Esophagus (tissue), 2 donors: ENCODE measurements around the gene SHTN1. TPM values are rescaled to one million over a fixed set of nuclear protein-coding genes. Genes with fewer than 3 reads are reported as not detected.

Experiments
- H3K27ac ChIP-seq, 2 donors: one replicate each; pipeline ENCODE4 v1.5.1; 2013; ENCODE audit warnings: low read depth in 2 of 2, mild to moderate bottlenecking in 2 of 2, inconsistent platforms in 1 of 2, low read length in 1 of 2, moderate library complexity in 1 of 2
- H3K27me3 ChIP-seq, 2 donors: one replicate each; pipeline ENCODE4 v1.6.1; 2013; ENCODE audit warnings: low read length in 2 of 2, control low read depth in 1 of 2, mild to moderate bottlenecking in 1 of 2; ENCODE audit not compliant: insufficient read depth in 2 of 2, control insufficient read depth in 1 of 2
- H3K36me3 ChIP-seq, 2 donors: one replicate each; pipeline ENCODE4 v1.6.1; 2013; ENCODE audit warnings: low read length in 1 of 2; ENCODE audit not compliant: control insufficient read depth in 2 of 2, insufficient read depth in 2 of 2
- H3K4me1 ChIP-seq, 2 donors: one replicate each; pipeline ENCODE4 v1.6.1; 2013; ENCODE audit warnings: low read length in 1 of 2; ENCODE audit not compliant: control insufficient read depth in 2 of 2, insufficient read depth in 2 of 2
- H3K4me3 ChIP-seq, 2 donors: one replicate each; pipeline ENCODE4 v1.5.1; 2013; ENCODE audit warnings: low read length in 2 of 2, mild to moderate bottlenecking in 2 of 2, low read depth in 1 of 2, moderate library complexity in 1 of 2
- H3K9me3 ChIP-seq, 2 donors: one replicate each; pipeline ENCODE4 v1.6.1; 2013; ENCODE audit warnings: mild to moderate bottlenecking in 2 of 2, low read depth in 1 of 2, low read length in 1 of 2, moderate library complexity in 1 of 2; ENCODE audit not compliant: control insufficient read depth in 2 of 2, insufficient read depth in 1 of 2
- WGBS, 2 donors: extraction: QIAGEN DNeasy Blood & Tissue Kit; methylation state at CpG; one replicate each; pipeline ENCODE4 v1.1.7; 2013; 5-methylcytosine and 5-hydroxymethylcytosine counted together
- polyA plus RNA-seq, 2 donors: library from polyadenylated mRNA; stranded (reverse); fragments of 200-250 nt; gene quantifications; one replicate each; pipeline ENCODE4 v1.2.3, GENCODE V29; 2013
- donor health status: healthy with polysubstance abuse.
- donor health status: Bipolar disorder and iron deficiency.

Gene SHTN1
- polyA plus RNA-seq, 2 donors: 6.1 to 6.5 TPM

GRCh38 chr10:117002206-117002605 lies 2.8 kb downstream of the SHTN1 start:
- H3K9me3 ChIP-seq: no peaks in the 10 kb centered on the region
- H3K4me3 ChIP-seq: no peak overlapping the region
- H3K36me3 ChIP-seq: no peaks in the 10 kb centered on the region
- H3K4me1 ChIP-seq: peaks cover 0 to 4% of the 10 kb centered on the region in 2 donors
- H3K27ac ChIP-seq: no peak overlapping the region
- no peaks in the 10 kb centered on the region for H3K27me3 ChIP-seq

- Histone ChIP-seq H3K4me3 (no peak overlapping the region), H3K27ac (no peak overlapping the region), H3K9me3 (no peaks in the 10 kb centered on the region), H3K4me1 (peaks cover 0 to 4% of the 10 kb centered on the region in 2 donors), H3K36me3 (no peaks in the 10 kb centered on the region), H3K27me3 (no peaks in the 10 kb centered on the region)
- 80 to 88% methylated on average over 2 of the region's 2 CpGs for WGBS, 2 donors
Observed at GRCh38 chr10:117001144-117001543, 3.8 kb downstream of the SHTN1 start.

GRCh38 chr10:117000580-117000979 lies 4.4 kb downstream of the SHTN1 start:
- H3K9me3 ChIP-seq: no peaks in the 10 kb centered on the region
- H3K27ac ChIP-seq: no peak overlapping the region
- H3K36me3 ChIP-seq: no peaks in the 10 kb centered on the region
- WGBS, 2 donors: 68 to 79% methylated on average over 2 of the region's 2 CpGs
- H3K4me1 ChIP-seq: peaks cover 0 to 4% of the 10 kb centered on the region in 2 donors
- no peak overlapping the region for H3K4me3 ChIP-seq
- H3K27me3 ChIP-seq: no peaks in the 10 kb centered on the region

- Histone ChIP-seq H3K4me3 (no peak overlapping the region), H3K27ac (no peak overlapping the region), H3K4me1 (no peaks in the 10 kb centered on the region), H3K9me3 (no peaks in the 10 kb centered on the region), H3K27me3 (no peaks in the 10 kb centered on the region), H3K36me3 (no peaks in the 10 kb centered on the region)
- 91 to 94% methylated on average over 4 of the region's 4 CpGs for WGBS, 2 donors
Observed at GRCh38 chr10:116998172-116998571, 6.8 kb downstream of the SHTN1 start.

GRCh38 chr10:116997015-116997414 lies 8.0 kb downstream of the SHTN1 start:
- H3K4me1 ChIP-seq: no peaks in the 10 kb centered on the region
- H3K9me3 ChIP-seq: no peaks in the 10 kb centered on the region
- no peaks in the 10 kb centered on the region for H3K36me3 ChIP-seq
- WGBS, 2 donors: 91 to 92% methylated on average over 2 of the region's 2 CpGs
- H3K4me3 ChIP-seq: no peak overlapping the region
- H3K27ac ChIP-seq: no peak overlapping the region
- no peaks in the 10 kb centered on the region for H3K27me3 ChIP-seq

- WGBS, 2 donors: 89 to 90% methylated on average over 3 of the region's 3 CpGs
- Histone ChIP-seq H3K9me3 (no peaks in the 10 kb centered on the region), H3K4me1 (no peaks in the 10 kb centered on the region), H3K36me3 (no peaks in the 10 kb centered on the region), H3K27ac (no peak overlapping the region), H3K4me3 (no peak overlapping the region), H3K27me3 (no peaks in the 10 kb centered on the region)
Observed at GRCh38 chr10:116995648-116996047, 9.3 kb downstream of the SHTN1 start.

GRCh38 chr10:116994113-116994890 lies 10.7 kb downstream of the SHTN1 start:
- Histone ChIP-seq H3K9me3 (no peaks in the 10 kb centered on the region), H3K4me3 (no peak overlapping the region), H3K27ac (no peak overlapping the region), H3K36me3 (no peaks in the 10 kb centered on the region), H3K4me1 (no peaks in the 10 kb centered on the region), H3K27me3 (no peaks in the 10 kb centered on the region)
- WGBS, 2 donors: 80 to 90% methylated on average over 1 of the region's 1 CpG

- Histone ChIP-seq H3K4me3 (no peak overlapping the region), H3K36me3 (no peaks in the 10 kb centered on the region), H3K27me3 (no peaks in the 10 kb centered on the region), H3K4me1 (no peaks in the 10 kb centered on the region), H3K9me3 (no peaks in the 10 kb centered on the region), H3K27ac (no peak overlapping the region)
- WGBS, 2 donors: 93 to 96% methylated on average over 2 of the region's 2 CpGs
Observed at GRCh38 chr10:116993610-116994009, 11.4 kb downstream of the SHTN1 start.

- Histone ChIP-seq H3K9me3 (no peaks in the 10 kb centered on the region), H3K4me1 (no peaks in the 10 kb centered on the region), H3K4me3 (no peak overlapping the region), H3K27me3 (no peaks in the 10 kb centered on the region), H3K27ac (no peak overlapping the region), H3K36me3 (no peaks in the 10 kb centered on the region)
- WGBS, 2 donors: 64 to 68% methylated on average over 1 of the region's 1 CpG
Observed at GRCh38 chr10:116992183-116992582, 12.8 kb downstream of the SHTN1 start.

GRCh38 chr10:116990276-116990800 lies 14.6 kb downstream of the SHTN1 start:
- H3K27ac ChIP-seq: no peak overlapping the region
- H3K4me3 ChIP-seq: no peak overlapping the region
- WGBS, 2 donors: 84 to 87% methylated on average over 3 of the region's 3 CpGs
- H3K36me3 ChIP-seq: no peaks in the 10 kb centered on the region
- no peaks in the 10 kb centered on the region for H3K4me1 ChIP-seq
- H3K9me3 ChIP-seq: no peaks in the 10 kb centered on the region
- H3K27me3 ChIP-seq: no peaks in the 10 kb centered on the region
